C4-2B (cell line): ENCODE measurements around the gene SHROOM3.

ENCODE experiments used
- CTCF ChIP-seq: fragments of 450-650 bp; conservative IDR thresholded peaks from 2 replicates; pipeline ENCODE4 v1.5.1; 2017; ENCODE audit warnings: mild to moderate bottlenecking
- ZFX ChIP-seq: fragments of 450-650 bp; IDR thresholded peaks from 2 replicates; pipeline ENCODE4 v1.6.1; 2017

GRCh38 chr4:76562836-76563453 lies 127.9 kb downstream of the SHROOM3 start:
- TF ChIP-seq CTCF: no peak
- TF ChIP-seq ZFX: no peak
